ENCODE results near the gene PRKCA. TPM values are rescaled to one million over a fixed set of nuclear protein-coding genes. Genes with fewer than 3 reads are reported as not detected.

PRKCA gene
- total and polyA plus RNA-seq, 2 experiments from 2014 or later = 6.4 to 35.4 TPM

DNA sequence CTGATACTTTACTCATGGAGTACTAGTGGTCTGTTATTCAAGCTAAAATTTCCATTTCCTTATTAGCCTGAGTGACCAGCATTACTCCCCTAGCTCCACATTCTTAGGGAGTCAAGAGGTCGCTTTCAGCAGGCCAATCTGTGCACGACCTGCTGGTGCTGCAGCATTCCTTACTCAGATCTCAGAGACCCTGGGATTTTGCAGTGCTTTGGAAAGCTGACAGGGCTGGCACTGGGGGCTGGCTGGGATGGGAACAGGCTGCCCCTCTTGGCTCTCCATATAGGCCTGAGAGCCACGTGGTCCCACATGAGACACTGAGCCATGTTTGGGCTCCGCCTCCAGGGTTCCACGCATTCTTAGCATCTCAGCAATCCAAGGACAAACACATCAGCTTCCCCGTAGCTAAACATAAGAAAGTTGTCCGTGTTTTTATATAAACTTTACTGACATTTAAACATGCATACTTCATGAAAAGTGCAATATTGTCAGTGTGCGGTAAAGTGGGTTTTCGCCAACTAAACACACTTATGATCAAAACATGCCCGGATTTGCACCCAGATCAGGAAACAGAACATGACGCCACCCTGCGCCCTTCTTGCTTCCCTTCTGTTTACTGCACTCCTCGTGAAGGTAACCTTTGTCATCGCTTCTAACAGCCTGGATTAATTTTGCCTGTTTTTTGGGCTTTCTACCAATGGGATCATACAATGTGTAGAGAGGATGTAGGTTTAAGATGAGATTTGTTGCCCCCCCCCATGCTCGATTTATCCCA lies 278.0 kb downstream of the PRKCA start:
- H3K27me3 Mint-ChIP-seq (ENCODE audit: insufficient read depth, low read depth, poor library complexity) = peaks cover 3% of the 10 kb centered on the region
- TF ChIP-seq EZH2phosphoT487 (IDR thresholded peaks at IDR 0.05; ENCODE audit: unreplicated experiment) (no peak), STAT1 (IDR thresholded peaks at IDR 0.05; ENCODE audit: unreplicated experiment) (no peak), ZNF114 (CRISPR knock-in tag; IDR thresholded peaks at IDR 0.05) (no peak), ZNF331 (CRISPR knock-in tag; IDR thresholded peaks at IDR 0.05; ENCODE audit: low read depth) (no peak), NANOG (IDR thresholded peaks at IDR 0.05; ENCODE audit: borderline replicate concordance) (no peak), POLR2AphosphoS5 (IDR thresholded peaks at IDR 0.05; ENCODE audit: low read depth) (no peak), JUNB (IDR thresholded peaks at IDR 0.05; ENCODE audit: unreplicated experiment) (no peak), EZH2 (IDR thresholded peaks at IDR 0.05; ENCODE audit: low read depth, unreplicated experiment) (no peak)
- TF ChIP-seq, protein P1, sequence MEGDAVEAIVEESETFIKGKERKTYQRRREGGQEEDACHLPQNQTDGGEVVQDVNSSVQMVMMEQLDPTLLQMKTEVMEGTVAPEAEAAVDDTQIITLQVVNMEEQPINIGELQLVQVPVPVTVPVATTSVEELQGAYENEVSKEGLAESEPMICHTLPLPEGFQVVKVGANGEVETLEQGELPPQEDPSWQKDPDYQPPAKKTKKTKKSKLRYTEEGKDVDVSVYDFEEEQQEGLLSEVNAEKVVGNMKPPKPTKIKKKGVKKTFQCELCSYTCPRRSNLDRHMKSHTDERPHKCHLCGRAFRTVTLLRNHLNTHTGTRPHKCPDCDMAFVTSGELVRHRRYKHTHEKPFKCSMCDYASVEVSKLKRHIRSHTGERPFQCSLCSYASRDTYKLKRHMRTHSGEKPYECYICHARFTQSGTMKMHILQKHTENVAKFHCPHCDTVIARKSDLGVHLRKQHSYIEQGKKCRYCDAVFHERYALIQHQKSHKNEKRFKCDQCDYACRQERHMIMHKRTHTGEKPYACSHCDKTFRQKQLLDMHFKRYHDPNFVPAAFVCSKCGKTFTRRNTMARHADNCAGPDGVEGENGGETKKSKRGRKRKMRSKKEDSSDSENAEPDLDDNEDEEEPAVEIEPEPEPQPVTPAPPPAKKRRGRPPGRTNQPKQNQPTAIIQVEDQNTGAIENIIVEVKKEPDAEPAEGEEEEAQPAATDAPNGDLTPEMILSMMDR (conservative IDR thresholded peaks at IDR 0.05; ENCODE audit: low read depth in 2 of 2) = no peak
- TF ChIP-seq, protein P2, sequence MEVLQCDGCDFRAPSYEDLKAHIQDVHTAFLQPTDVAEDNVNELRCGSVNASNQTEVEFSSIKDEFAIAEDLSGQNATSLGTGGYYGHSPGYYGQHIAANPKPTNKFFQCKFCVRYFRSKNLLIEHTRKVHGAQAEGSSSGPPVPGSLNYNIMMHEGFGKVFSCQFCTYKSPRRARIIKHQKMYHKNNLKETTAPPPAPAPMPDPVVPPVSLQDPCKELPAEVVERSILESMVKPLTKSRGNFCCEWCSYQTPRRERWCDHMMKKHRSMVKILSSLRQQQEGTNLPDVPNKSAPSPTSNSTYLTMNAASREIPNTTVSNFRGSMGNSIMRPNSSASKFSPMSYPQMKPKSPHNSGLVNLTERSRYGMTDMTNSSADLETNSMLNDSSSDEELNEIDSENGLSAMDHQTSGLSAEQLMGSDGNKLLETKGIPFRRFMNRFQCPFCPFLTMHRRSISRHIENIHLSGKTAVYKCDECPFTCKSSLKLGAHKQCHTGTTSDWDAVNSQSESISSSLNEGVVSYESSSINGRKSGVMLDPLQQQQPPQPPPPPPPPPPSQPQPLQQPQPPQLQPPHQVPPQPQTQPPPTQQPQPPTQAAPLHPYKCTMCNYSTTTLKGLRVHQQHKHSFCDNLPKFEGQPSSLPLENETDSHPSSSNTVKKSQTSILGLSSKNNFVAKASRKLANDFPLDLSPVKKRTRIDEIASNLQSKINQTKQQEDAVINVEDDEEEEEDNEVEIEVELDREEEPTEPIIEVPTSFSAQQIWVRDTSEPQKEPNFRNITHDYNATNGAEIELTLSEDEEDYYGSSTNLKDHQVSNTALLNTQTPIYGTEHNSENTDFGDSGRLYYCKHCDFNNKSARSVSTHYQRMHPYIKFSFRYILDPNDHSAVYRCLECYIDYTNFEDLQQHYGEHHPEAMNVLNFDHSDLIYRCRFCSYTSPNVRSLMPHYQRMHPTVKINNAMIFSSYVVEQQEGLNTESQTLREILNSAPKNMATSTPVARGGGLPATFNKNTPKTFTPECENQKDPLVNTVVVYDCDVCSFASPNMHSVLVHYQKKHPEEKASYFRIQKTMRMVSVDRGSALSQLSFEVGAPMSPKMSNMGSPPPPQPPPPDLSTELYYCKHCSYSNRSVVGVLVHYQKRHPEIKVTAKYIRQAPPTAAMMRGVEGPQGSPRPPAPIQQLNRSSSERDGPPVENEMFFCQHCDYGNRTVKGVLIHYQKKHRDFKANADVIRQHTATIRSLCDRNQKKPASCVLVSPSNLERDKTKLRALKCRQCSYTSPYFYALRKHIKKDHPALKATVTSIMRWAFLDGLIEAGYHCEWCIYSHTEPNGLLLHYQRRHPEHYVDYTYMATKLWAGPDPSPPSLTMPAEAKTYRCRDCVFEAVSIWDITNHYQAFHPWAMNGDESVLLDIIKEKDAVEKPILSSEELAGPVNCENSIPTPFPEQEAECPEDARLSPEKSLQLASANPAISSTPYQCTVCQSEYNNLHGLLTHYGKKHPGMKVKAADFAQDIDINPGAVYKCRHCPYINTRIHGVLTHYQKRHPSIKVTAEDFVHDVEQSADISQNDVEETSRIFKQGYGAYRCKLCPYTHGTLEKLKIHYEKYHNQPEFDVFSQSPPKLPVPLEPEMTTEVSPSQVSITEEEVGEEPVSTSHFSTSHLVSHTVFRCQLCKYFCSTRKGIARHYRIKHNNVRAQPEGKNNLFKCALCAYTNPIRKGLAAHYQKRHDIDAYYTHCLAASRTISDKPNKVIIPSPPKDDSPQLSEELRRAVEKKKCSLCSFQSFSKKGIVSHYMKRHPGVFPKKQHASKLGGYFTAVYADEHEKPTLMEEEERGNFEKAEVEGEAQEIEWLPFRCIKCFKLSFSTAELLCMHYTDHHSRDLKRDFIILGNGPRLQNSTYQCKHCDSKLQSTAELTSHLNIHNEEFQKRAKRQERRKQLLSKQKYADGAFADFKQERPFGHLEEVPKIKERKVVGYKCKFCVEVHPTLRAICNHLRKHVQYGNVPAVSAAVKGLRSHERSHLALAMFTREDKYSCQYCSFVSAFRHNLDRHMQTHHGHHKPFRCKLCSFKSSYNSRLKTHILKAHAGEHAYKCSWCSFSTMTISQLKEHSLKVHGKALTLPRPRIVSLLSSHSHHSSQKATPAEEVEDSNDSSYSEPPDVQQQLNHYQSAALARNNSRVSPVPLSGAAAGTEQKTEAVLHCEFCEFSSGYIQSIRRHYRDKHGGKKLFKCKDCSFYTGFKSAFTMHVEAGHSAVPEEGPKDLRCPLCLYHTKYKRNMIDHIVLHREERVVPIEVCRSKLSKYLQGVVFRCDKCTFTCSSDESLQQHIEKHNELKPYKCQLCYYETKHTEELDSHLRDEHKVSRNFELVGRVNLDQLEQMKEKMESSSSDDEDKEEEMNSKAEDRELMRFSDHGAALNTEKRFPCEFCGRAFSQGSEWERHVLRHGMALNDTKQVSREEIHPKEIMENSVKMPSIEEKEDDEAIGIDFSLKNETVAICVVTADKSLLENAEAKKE (CRISPR knock-in tag; IDR thresholded peaks at IDR 0.05) = no peak
- TF ChIP-seq, protein P3, sequence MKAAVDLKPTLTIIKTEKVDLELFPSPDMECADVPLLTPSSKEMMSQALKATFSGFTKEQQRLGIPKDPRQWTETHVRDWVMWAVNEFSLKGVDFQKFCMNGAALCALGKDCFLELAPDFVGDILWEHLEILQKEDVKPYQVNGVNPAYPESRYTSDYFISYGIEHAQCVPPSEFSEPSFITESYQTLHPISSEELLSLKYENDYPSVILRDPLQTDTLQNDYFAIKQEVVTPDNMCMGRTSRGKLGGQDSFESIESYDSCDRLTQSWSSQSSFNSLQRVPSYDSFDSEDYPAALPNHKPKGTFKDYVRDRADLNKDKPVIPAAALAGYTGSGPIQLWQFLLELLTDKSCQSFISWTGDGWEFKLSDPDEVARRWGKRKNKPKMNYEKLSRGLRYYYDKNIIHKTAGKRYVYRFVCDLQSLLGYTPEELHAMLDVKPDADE (IDR thresholded peaks at IDR 0.05) = no peak
- Histone ChIP-seq H3K9me2 (ENCODE audit: insufficient read depth) (0 out of 2 replicates have a peak, but pooled peaks cover 3% of the 10 kb centered on the region), H3F3A (replicated peaks; ENCODE audit: low read depth) (no peaks in the 10 kb centered on the region), H3K27me3 (ENCODE audit: insufficient read depth) (no peaks in the 10 kb centered on the region), H3K4me1 (ENCODE audit: insufficient read depth) (peaks cover 22% of the 10 kb centered on the region), H3K4me3 (no peak overlapping the region), H4K20me1 (replicated peaks; ENCODE audit: insufficient read depth) (no peaks in the 10 kb centered on the region), H3K4me2 (no peak overlapping the region), H3K27ac (ENCODE audit: low read depth) (no peak overlapping the region), H3K36me3 (ENCODE audit: insufficient read depth) (no peaks in the 10 kb centered on the region), H2AFZ (no peak overlapping the region), H3K79me2 (replicated peaks; ENCODE audit: insufficient read depth) (no peaks in the 10 kb centered on the region)
- H3K27ac Mint-ChIP-seq = peak overlapping the region; percentile 77; the same call in 1 of the 2 replicates
- peaks cover 3% of the 10 kb centered on the region; the same call in 1 of the 3 replicates for H3K36me3 Mint-ChIP-seq (ENCODE audit: low read depth)
- DNase-seq (ENCODE audit: low spot score) (peak; percentile 54), ATAC-seq (peak; percentile 59)
- no peaks in the 10 kb centered on the region for H3K9me3 Mint-ChIP-seq
- peaks cover 43% of the 10 kb centered on the region for H3K4me1 Mint-ChIP-seq
- H3K4me3 Mint-ChIP-seq = no peak overlapping the region
